HL-60 (cell line): ENCODE results near the gene ATP9B.

Experiments
- DNase-seq, 2 experiments: peaks; one replicate each; pipeline ENCODE4 v3.0.0-alpha.2; 2010 to 2020; ENCODE audit warnings: low read depth in 1 of 2, low spot score in 1 of 2
- H3K27ac ChIP-seq: fragments of 250-450 bp; sonication (Bioruptor Pico); replicated peaks from 2 replicates; pipeline ENCODE4 v1.5.1; 2020; ENCODE audit warnings: mild to moderate bottlenecking, moderate library complexity
- H3K27me3 ChIP-seq: fragments of 250-450 bp; sonication (Bioruptor Pico); 2 replicates; pipeline ENCODE4 v1.5.1; 2021; ENCODE audit warnings: mild to moderate bottlenecking, moderate library complexity; ENCODE audit not compliant: insufficient read depth, poor library complexity, severe bottlenecking
- H3K4me3 ChIP-seq: replicated peaks from 2 replicates; pipeline ENCODE4 v1.5.1; 2011; ENCODE audit warnings: mild to moderate bottlenecking, control low read depth, low read length; ENCODE audit not compliant: insufficient read depth
- CTCF ChIP-seq: IDR thresholded peaks from one replicate; pipeline ENCODE4 v1.5.1; 2011; ENCODE audit warnings: low read length, control low read depth, inconsistent platforms; ENCODE audit not compliant: insufficient read depth
- GABPA ChIP-seq: IDR thresholded peaks from 2 replicates; pipeline ENCODE4 v1.6.1; 2012; ENCODE audit warnings: low read depth
- POLR2AphosphoS5 ChIP-seq: IDR thresholded peaks from 2 replicates; pipeline ENCODE4 v1.6.1; 2012; ENCODE audit warnings: low read depth
- REST ChIP-seq: IDR thresholded peaks from 2 replicates; pipeline ENCODE4 v1.6.1; 2012; ENCODE audit warnings: low read depth; ENCODE audit not compliant: insufficient replicate concordance
- SPI1 ChIP-seq: IDR thresholded peaks from 2 replicates; pipeline ENCODE4 v1.6.1; 2012; ENCODE audit warnings: low read depth, mild to moderate bottlenecking, borderline replicate concordance

The ATP9B gene

GRCh38 chr18:79426376-79427300 lies 357.4 kb downstream of the ATP9B start:
- no peak for TF ChIP-seq REST
- TF ChIP-seq GABPA, result no peak
- no peak for TF ChIP-seq POLR2AphosphoS5
- TF ChIP-seq SPI1, result no peak
- no peak for TF ChIP-seq CTCF
- H3K27me3 ChIP-seq, result no peaks in the 10 kb centered on the region
- no peak overlapping the region for H3K4me3 ChIP-seq
- H3K27ac ChIP-seq, result no peak overlapping the region
- no peak for DNase-seq

GRCh38 chr18:79427368-79428225 lies 358.4 kb downstream of the ATP9B start:
- Histone ChIP-seq H3K4me3 (no peak overlapping the region), H3K27me3 (no peaks in the 10 kb centered on the region), H3K27ac (no peak overlapping the region)
- no peak for TF ChIP-seq GABPA
- no peak for TF ChIP-seq SPI1
- TF ChIP-seq POLR2AphosphoS5, result no peak
- TF ChIP-seq CTCF, result no peak
- no peak for TF ChIP-seq REST
- no peak for DNase-seq
